Right hindlimb (tissue), 1 donor: Measurements from ENCODE around the gene FOXP2.
"Not testable (repeated sequence)": the region's sequence is repeated elsewhere in the genome, so short reads cannot be mapped to it uniquely, and the experiment has no call there.

Experiments used
- DNase-seq: peaks from one replicate; pipeline ENCODE4 v3.0.0-alpha.2; 2018

FOXP2 gene

DNA sequence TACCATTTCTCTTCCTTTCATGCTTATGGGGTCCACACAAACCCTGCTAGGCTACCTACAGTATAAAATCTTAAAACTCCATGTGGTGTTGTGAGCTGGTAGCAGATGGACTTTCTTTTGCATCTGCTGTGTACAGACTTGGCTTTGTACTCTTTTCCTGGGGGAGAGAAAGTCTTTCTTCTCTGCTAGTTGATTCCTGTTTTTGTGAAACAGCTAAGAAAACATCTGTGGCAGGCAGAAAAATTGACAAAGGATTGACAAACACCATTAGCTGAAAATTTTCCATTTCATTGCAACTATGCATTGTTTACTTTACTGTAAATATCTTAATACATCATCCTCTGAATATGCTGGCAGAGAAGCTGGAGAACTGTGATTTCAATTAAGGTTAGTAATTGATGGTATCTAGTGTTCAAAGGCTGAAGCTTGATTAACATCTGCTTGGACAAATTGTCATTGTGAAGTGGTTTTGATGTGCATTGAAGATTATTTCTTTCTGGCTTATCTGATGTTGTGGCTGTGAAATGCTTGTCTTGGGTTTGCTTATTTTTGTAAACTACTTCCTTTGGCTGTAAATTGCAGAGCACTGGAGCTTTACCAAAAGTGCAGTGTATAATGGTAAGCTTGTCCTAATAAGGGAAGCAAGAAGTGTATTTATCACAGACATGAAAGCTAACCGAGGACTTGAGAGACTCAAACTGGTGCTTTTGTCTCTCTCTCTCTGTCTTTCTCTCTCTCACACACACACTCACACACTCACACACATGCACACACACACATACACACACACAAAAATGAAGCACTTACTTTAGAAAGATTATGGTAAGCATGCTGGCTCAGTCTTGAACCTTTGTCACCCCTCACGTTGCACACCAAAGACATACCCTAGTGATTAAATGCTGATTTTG is at the start of gene FOXP2:
Gene FOXP2, plus strand, starts transcription at position 660 of the 908 bp plus-strand sequence. CDS start 11,697 bp downstream, outside the sequence.
- DNase-seq = peak; percentile 45

GRCh38 chr7:114365791-114366190 is 48.8 kb upstream of the FOXP2 start:
- DNase-seq = no peak

GRCh38 chr7:114368492-114368891 is 46.1 kb upstream of the FOXP2 start:
- DNase-seq = no peak

- no peak for DNase-seq
These were observed 45.3 kb upstream of the FOXP2 start for GRCh38 chr7:114369294-114369693.

DNA sequence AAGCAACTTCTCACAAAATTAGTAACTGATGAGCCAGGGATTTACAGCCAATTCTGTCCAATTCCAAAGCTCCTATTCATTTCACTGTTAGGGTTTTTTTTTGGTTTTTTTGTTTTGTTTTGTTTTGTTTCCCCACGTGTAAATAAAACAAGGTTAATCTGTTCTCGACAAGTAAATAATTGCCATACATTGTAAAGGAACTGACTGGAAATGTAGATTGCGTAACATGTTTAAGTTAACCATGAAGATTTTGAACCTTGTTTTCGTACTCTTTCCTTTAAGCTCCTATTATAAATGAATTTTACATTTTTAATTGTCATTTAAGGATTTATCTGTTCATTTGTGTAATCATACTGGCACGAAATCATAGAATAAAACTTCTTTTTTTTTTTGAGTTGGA is 42.0 kb upstream of the FOXP2 start:
- DNase-seq = no peak

DNA sequence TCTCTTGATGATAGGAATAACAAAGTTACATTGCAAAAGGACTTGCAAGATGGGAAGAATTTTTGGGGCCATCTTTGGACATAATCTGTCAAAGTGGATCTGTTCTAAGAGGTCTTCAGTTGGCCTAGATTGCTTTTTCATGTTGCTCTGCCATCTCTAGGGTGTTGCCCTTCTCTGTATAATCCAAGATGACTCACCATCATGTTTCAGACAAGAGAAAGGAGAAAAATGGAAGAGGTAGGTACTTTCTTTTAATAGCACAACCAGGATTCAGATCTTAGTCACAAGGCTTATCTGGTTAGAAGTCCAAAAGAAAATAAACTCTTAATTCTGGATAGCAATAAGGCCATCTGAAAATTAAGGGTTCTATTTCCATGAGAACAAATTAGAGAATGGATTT is 38.7 kb upstream of the FOXP2 start:
- DNase-seq = no peak

GRCh38 chr7:114383946-114384345 is 30.7 kb upstream of the FOXP2 start:
- not testable (repeated sequence) for DNase-seq

GRCh38 chr7:114384346-114384745 is 30.3 kb upstream of the FOXP2 start:
- DNase-seq = not testable (repeated sequence)

DNA sequence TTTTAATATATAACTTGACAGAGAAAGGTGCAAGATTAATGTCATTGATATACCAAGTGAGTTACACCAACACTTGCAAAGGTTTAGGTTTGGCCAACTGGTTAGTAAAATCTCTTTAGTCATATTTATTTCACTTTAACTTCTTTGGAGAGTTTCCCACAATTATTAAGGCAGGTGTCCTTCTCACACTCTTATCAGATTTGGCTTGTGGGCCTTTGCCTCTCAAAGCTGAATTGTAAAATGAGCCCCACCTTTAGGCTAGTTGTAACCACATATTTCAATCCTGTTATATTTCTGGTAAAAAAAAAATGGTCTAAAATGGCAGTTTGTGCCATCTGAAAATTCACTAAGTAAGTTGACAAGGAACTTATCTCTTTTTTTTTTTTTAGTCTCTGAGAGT is 26.6 kb upstream of the FOXP2 start:
- DNase-seq = no peak

GRCh38 chr7:114392686-114393085 is 21.9 kb upstream of the FOXP2 start:
- DNase-seq = no peak

DNA sequence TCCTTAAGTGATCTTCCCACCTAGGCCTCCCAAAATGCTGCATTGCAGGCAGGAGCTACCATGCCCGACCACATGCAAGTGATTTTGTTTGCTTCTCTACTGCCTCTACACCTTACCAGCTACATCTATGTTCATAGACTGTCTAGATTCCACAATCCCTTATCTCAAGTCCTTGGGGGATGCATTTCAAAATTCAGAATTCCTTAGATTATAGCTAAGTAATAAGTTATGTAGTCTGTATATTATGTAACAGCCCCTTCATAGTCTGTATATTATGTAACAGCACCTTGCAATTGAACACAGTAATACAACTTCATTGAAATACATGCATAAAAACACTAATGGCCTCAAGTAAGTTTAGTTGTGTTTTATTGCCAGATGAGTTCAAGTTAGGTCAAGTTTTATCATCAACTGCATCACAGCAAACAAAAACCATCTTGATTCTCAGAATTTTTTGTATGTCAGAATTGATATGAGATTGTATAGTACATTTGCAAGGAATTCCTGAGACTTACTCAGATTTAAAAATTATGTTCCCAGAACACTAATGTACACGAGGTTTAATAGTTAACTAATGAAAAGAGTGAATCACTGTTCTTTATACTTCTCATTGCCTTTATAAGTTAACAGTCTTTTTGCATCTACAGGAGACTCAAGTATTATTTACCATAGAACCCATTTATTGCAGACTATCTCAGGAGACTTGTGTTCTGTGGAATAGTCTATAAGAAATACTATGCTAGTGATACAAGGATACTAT is 11.6 kb upstream of the FOXP2 start:
- DNase-seq = no peak

GRCh38 chr7:114405427-114405826 is 9.2 kb upstream of the FOXP2 start:
- DNase-seq = no peak

- DNase-seq = no peak
These were observed 4.9 kb upstream of the FOXP2 start for GRCh38 chr7:114409750-114410149.

- no peak for DNase-seq
These were observed 2.1 kb upstream of the FOXP2 start for GRCh38 chr7:114412548-114412947.

DNA sequence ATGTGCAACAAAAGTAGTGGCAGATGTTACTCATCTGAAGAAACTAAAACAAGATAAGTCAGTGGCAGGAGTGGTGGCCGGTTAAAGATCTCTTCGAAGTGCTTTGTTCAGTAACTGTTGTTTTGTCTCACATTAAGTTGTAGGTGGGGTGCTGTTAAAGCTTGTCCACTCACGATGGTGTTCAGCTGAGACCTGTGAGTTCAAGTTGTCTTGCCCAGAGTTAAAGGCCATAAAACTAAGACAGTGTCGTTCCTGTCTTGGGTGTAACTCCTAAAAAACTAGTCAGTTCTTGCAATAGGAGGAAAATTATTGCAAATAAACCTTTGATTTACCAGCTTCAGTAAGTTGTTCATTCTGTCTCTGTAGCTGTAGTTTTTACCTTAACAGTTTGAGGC is 857 bp upstream of the FOXP2 start:
- DNase-seq = no peak

- no peak for DNase-seq
These were observed 712 bp downstream of the FOXP2 start for GRCh38 chr7:114415064-114415989.

DNA sequence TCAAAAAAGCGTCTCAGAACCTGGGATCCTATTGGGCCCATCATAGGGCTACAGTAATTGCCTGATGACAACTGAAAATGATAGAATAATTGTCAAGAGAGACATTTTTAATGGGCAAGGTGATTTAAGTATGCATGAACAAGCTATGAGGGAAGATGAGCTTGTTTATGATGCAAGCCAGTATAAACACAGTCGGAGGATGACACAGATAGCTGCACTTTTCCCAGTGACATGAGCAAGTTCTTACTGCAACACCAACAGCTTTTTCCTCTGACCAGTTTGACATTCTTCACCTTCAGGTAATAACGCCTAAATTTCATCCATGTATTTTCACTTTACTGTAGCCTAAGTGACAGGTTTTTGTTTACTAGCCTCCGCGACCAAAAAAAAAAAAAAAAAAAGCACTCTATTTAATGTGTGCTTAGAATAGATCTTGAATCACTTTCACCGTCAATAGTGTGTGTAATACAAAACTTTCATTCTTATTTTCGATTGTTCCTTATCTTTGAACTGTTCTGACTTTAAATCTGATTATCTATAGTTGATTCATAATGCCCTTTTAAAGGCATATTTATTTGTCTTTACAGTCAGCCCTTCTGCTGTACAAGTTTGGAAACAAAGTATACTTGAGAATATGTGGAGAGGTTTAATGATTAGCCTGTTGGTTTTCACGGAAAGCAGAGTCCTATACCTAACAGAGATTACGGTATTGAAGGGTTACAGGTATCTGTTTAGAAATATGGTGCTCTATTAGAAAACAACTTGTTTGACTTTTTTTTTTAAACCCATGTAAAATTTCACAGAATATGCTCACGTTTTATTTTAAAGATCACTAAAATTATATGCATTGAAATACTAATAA is 1.7 kb downstream of the FOXP2 start:
- DNase-seq = no peak

DNA sequence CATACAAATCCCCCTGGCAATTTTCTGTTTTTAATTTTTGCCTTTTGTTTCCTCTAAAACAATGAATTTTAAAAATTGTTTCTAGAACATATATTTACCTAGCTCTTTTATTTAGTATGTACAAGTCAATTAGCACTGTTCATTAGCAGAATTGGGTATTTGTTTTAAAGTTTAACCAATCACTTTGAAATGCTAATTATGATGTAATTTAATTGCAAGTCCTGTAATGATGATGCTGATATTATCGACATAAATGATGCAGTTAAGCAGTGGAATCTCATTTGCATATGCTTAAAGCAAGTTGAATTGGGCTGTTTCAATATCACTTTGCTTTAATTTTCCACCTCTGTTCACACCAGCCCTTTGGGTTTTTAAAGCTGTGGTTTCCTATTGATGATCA is 2.7 kb downstream of the FOXP2 start:
- DNase-seq = no peak

DNA sequence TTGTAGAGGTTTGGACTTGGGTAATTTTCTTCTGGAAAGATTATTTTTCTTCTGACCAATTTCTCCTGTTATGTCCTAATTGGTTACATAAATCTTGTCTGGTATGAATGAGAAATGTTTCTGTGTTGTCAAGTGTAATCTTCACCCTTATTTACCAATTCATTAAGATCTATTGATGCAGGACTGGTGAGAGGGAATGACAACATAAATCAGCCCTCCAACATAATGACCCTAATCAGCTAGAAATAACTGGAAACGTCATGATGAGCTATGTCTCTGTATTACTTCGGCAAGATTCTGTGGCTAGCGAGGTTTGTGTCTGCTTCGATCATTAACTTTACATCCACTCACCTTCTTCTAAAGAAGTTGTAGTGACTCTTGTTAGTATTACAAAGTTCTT is 3.5 kb downstream of the FOXP2 start:
- no peak for DNase-seq

DNA sequence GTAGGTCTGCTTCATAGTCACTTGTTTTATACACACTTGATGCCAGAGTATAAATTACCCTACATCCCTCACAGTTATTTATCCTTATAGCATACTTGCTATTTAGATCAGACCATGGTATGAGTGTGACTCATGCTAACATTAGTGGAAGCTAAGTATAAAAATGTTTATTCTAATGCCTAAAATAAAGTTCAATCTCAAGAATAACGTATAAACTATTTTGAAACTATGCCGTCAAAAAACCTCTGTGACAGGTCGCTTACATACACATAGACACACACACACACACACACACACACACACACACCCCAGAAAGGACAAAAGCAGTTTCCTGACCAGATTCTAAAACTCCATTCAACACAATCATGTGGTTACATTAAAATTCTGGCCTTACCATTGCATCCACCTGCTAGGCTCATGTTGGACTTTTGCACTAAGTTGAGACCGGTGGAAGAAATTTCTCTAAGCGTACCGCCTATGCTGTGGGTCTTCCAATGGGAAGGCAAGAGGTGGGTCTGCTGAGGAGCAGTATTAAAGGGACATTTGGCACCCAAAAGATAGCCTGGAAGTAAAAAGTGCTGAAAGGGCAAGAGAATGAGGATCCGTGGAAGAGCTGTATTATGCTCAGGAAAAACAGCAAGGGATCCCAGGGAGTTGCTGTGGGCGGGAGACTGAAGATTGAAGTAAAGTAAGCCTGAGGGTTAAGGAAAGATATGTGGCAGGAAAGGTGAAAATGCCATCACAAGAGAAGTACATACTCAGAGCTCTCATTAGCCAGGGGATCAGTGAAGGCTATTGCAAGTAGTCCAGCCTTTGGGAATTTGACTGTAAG is 5.0 kb downstream of the FOXP2 start:
- DNase-seq = no peak
